Hematopoietic multipotent progenitor cell treated with erythropoietin and hydrocortisone succinate and interleukin-3 and kit ligand, for 6 days (in vitro differentiated cells): Measurements from ENCODE around the gene IFI16.
"Not testable (repeated sequence)": the region's sequence is repeated elsewhere in the genome, so short reads cannot be mapped to it uniquely, and the experiment has no call there.

Experiments
- DNase-seq: peaks from one replicate; pipeline ENCODE4 v3.0.0-alpha.2; 2015

The IFI16 gene

GRCh38 chr1:159008744-159009188 is 941 bp upstream of the IFI16 start:
- peak; percentile 64 for DNase-seq

- no peak for DNase-seq
Observed at GRCh38 chr1:159009287-159009686, 420 bp upstream of the IFI16 start.

GRCh38 chr1:159010391-159010790 is 684 bp downstream of the IFI16 start:
- no peak for DNase-seq

- not testable (repeated sequence) for DNase-seq
Observed at GRCh38 chr1:159011001-159011400, 1.3 kb downstream of the IFI16 start.

- DNase-seq, result peak; percentile 42
Observed at GRCh38 chr1:159011751-159012150, 2.0 kb downstream of the IFI16 start.

GRCh38 chr1:159012495-159012894 is 2.8 kb downstream of the IFI16 start:
- DNase-seq, result peak; percentile 77

- no peak for DNase-seq
Observed at GRCh38 chr1:159014003-159014571, 4.4 kb downstream of the IFI16 start.

- no peak for DNase-seq
Observed at GRCh38 chr1:159014851-159015250, 5.1 kb downstream of the IFI16 start.

GRCh38 chr1:159015440-159015909 is 5.8 kb downstream of the IFI16 start:
- peak; percentile 86 for DNase-seq

- DNase-seq, result no peak
Observed at GRCh38 chr1:159023723-159024122, 14.0 kb downstream of the IFI16 start.

GRCh38 chr1:159025043-159025442 is 15.3 kb downstream of the IFI16 start:
- DNase-seq, result no peak

GRCh38 chr1:159026841-159027240 is 17.1 kb downstream of the IFI16 start:
- DNase-seq, result not testable (repeated sequence)

- no peak for DNase-seq
Observed at GRCh38 chr1:159030311-159030710, 20.6 kb downstream of the IFI16 start.

- no peak for DNase-seq
Observed at GRCh38 chr1:159030877-159031447, 21.3 kb downstream of the IFI16 start.

GRCh38 chr1:159040206-159040605 is 30.5 kb downstream of the IFI16 start:
- no peak for DNase-seq

GRCh38 chr1:159040893-159041724 is 31.4 kb downstream of the IFI16 start:
- no peak for DNase-seq

GRCh38 chr1:159046486-159046885 is 36.8 kb downstream of the IFI16 start:
- not testable (repeated sequence) for DNase-seq

- DNase-seq, result no peak
Observed at GRCh38 chr1:159051436-159051835, 41.7 kb downstream of the IFI16 start.

- no peak for DNase-seq
Observed at GRCh38 chr1:159054427-159054826, 44.7 kb downstream of the IFI16 start.

GRCh38 chr1:159055181-159055641 is 45.5 kb downstream of the IFI16 start:
- peak; percentile 43 for DNase-seq

- DNase-seq, result no peak
Observed at GRCh38 chr1:159056069-159056698, 46.5 kb downstream of the IFI16 start.

- DNase-seq, result no peak
Observed at GRCh38 chr1:159058751-159059150, 49.0 kb downstream of the IFI16 start.

GRCh38 chr1:159065106-159065505 is 55.4 kb downstream of the IFI16 start:
- no peak for DNase-seq
